ENCODE measurements around the gene MAF.

DNA sequence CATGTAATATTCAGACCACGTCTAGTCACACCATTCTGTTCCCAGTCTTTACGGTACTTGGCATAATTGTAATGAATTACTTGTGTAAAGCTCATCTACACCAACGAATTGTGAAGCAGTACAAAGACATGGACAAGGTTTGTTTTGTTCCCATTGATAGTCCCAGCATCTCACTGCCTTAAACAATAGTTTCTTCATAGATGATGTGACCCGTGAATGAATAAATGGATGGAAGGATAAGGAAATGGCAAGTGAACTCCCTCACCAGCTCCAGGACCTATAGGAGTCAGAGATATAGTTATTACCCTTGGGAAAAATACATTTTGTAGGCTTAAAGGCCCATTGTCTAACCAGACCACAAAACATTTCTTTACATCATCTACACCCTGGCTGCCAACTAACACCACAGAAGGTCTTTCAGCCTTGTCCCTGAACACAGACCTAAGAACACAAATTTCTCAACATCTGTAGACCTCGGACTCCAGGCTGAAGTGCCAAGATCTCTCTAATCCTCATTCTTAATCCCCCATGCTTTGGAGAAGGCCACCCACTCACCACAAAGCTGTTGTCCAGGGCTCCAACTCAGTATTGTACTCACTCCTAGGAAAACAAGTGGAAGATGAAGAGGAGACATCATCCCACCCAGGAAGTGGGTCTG, 38.2 kb downstream of the MAF start:
- TF ChIP-seq, protein P1, sequence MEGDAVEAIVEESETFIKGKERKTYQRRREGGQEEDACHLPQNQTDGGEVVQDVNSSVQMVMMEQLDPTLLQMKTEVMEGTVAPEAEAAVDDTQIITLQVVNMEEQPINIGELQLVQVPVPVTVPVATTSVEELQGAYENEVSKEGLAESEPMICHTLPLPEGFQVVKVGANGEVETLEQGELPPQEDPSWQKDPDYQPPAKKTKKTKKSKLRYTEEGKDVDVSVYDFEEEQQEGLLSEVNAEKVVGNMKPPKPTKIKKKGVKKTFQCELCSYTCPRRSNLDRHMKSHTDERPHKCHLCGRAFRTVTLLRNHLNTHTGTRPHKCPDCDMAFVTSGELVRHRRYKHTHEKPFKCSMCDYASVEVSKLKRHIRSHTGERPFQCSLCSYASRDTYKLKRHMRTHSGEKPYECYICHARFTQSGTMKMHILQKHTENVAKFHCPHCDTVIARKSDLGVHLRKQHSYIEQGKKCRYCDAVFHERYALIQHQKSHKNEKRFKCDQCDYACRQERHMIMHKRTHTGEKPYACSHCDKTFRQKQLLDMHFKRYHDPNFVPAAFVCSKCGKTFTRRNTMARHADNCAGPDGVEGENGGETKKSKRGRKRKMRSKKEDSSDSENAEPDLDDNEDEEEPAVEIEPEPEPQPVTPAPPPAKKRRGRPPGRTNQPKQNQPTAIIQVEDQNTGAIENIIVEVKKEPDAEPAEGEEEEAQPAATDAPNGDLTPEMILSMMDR (conservative IDR thresholded peaks at IDR 0.05): no peak
- TF ChIP-seq ZFX (IDR thresholded peaks at IDR 0.05): no peak
